Measurements from ENCODE around the gene TMC8.

Gene TMC8

GRCh38 chr17:78101542-78101941 lies 29.0 kb upstream of the TMC8 start:
- H3K4me1 ChIP-seq (ENCODE audit: insufficient read depth, low read length) = no peaks in the 10 kb centered on the region
- no peak overlapping the region for H2AFZ ChIP-seq (ENCODE audit: low read depth, low read length)
- no peak overlapping the region for H3K27ac ChIP-seq (ENCODE audit: low read length)
- H3K27me3 ChIP-seq (ENCODE audit: insufficient read depth, low read length, poor library complexity) = no peaks in the 10 kb centered on the region
- no peak overlapping the region for H3K4me3 ChIP-seq (ENCODE audit: low read depth in 1 of 2, low read length in 2 of 2)
- DNase-seq (no peak), ATAC-seq (ENCODE audit: insufficient read depth, low read depth) (no peak)
- H3K36me3 ChIP-seq (ENCODE audit: insufficient read depth, low read length) = peaks cover 80% of the 10 kb centered on the region
- H3K4me2 ChIP-seq (ENCODE audit: insufficient read depth, low read length) = no peak overlapping the region
- no peaks in the 10 kb centered on the region for H4K20me1 ChIP-seq (ENCODE audit: insufficient read depth, low read length)
- H3K79me2 ChIP-seq (ENCODE audit: insufficient read depth, low read length) = no peaks in the 10 kb centered on the region
- TF ChIP-seq CTCF (IDR thresholded peaks at IDR 0.05; ENCODE audit: borderline replicate concordance, extremely low read depth, low read length, poor library complexity, severe bottlenecking) (no peak), EZH2 (IDR thresholded peaks at IDR 0.05; ENCODE audit: borderline replicate concordance, low read depth, low read length, severe bottlenecking) (no peak)
- H3K9ac ChIP-seq (ENCODE audit: low read depth, low read length) = no peak overlapping the region
- H3K9me3 ChIP-seq (ENCODE audit: insufficient read depth, low read length, severe bottlenecking) = no peaks in the 10 kb centered on the region

GRCh38 chr17:78103311-78103710 lies 27.3 kb upstream of the TMC8 start:
- H3K27ac ChIP-seq (ENCODE audit: low read length) = no peak overlapping the region
- H2AFZ ChIP-seq (ENCODE audit: low read depth, low read length) = no peak overlapping the region
- DNase-seq (no peak), ATAC-seq (ENCODE audit: insufficient read depth, low read depth) (no peak)
- H3K4me3 ChIP-seq (ENCODE audit: low read depth in 1 of 2, low read length in 2 of 2) = no peak overlapping the region
- H3K9me3 ChIP-seq (ENCODE audit: insufficient read depth, low read length, severe bottlenecking) = no peaks in the 10 kb centered on the region
- no peaks in the 10 kb centered on the region for H3K27me3 ChIP-seq (ENCODE audit: insufficient read depth, low read length, poor library complexity)
- no peak overlapping the region for H3K4me2 ChIP-seq (ENCODE audit: insufficient read depth, low read length)
- H3K79me2 ChIP-seq (ENCODE audit: insufficient read depth, low read length) = no peaks in the 10 kb centered on the region
- TF ChIP-seq CTCF (IDR thresholded peaks at IDR 0.05; ENCODE audit: borderline replicate concordance, extremely low read depth, low read length, poor library complexity, severe bottlenecking) (no peak), EZH2 (IDR thresholded peaks at IDR 0.05; ENCODE audit: borderline replicate concordance, low read depth, low read length, severe bottlenecking) (no peak)
- H3K4me1 ChIP-seq (ENCODE audit: insufficient read depth, low read length) = no peaks in the 10 kb centered on the region
- H3K9ac ChIP-seq (ENCODE audit: low read depth, low read length) = no peak overlapping the region
- H3K36me3 ChIP-seq (ENCODE audit: insufficient read depth, low read length) = peaks cover 62% of the 10 kb centered on the region
- no peaks in the 10 kb centered on the region for H4K20me1 ChIP-seq (ENCODE audit: insufficient read depth, low read length)

DNA sequence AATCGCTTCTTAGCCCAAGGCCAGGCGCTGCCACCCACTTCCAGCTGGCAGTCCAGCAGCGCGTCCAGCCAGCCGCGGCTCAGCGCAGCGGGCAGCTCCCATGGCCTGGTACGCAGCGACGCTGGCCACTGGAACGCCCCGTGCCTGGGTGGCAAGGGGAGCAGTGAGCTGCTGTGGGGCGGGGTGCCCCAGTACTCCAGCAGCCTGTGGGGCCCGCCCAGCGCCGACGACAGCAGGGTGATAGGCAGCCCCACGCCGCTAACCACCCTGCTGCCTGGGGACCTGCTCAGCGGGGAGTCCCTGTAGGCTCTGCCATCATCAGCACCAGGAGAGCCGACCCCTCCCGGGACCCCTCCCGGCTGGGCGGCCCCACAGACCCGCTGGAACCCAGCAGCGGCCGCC lies 26.0 kb upstream of the TMC8 start:
- peaks cover 51% of the 10 kb centered on the region for H3K36me3 ChIP-seq (ENCODE audit: insufficient read depth, low read length)
- no peak overlapping the region for H3K4me3 ChIP-seq (ENCODE audit: low read depth in 1 of 2, low read length in 2 of 2)
- no peaks in the 10 kb centered on the region for H3K27me3 ChIP-seq (ENCODE audit: insufficient read depth, low read length, poor library complexity)
- no peak overlapping the region for H3K9ac ChIP-seq (ENCODE audit: low read depth, low read length)
- no peak overlapping the region for H3K4me2 ChIP-seq (ENCODE audit: insufficient read depth, low read length)
- no peak for ATAC-seq (ENCODE audit: insufficient read depth, low read depth)
- no peaks in the 10 kb centered on the region for H3K79me2 ChIP-seq (ENCODE audit: insufficient read depth, low read length)
- H2AFZ ChIP-seq (ENCODE audit: low read depth, low read length) = no peak overlapping the region
- no peaks in the 10 kb centered on the region for H4K20me1 ChIP-seq (ENCODE audit: insufficient read depth, low read length)
- no peak for DNase-seq
- no peaks in the 10 kb centered on the region for H3K9me3 ChIP-seq (ENCODE audit: insufficient read depth, low read length, severe bottlenecking)
- TF ChIP-seq CTCF (IDR thresholded peaks at IDR 0.05; ENCODE audit: borderline replicate concordance, extremely low read depth, low read length, poor library complexity, severe bottlenecking) (no peak), EZH2 (IDR thresholded peaks at IDR 0.05; ENCODE audit: borderline replicate concordance, low read depth, low read length, severe bottlenecking) (no peak)
- H3K27ac ChIP-seq (ENCODE audit: low read length) = no peak overlapping the region
- no peaks in the 10 kb centered on the region for H3K4me1 ChIP-seq (ENCODE audit: insufficient read depth, low read length)

GRCh38 chr17:78105101-78105500 lies 25.5 kb upstream of the TMC8 start:
- DNase-seq (no peak), ATAC-seq (ENCODE audit: insufficient read depth, low read depth) (no peak)
- no peak for TF ChIP-seq CTCF (IDR thresholded peaks at IDR 0.05; ENCODE audit: borderline replicate concordance, extremely low read depth, low read length, poor library complexity, severe bottlenecking)
- no peak for TF ChIP-seq EZH2 (IDR thresholded peaks at IDR 0.05; ENCODE audit: borderline replicate concordance, low read depth, low read length, severe bottlenecking)

More at GRCh38 chr17:78105101-78105500, 25.5 kb upstream of the TMC8 start:
- no peak overlapping the region for H3K4me2 ChIP-seq (ENCODE audit: insufficient read depth, low read length)
- no peak overlapping the region for H3K4me3 ChIP-seq (ENCODE audit: low read depth in 1 of 2, low read length in 2 of 2)
- no peak overlapping the region for H3K9ac ChIP-seq (ENCODE audit: low read depth, low read length)
- no peaks in the 10 kb centered on the region for H3K9me3 ChIP-seq (ENCODE audit: insufficient read depth, low read length, severe bottlenecking)
- H2AFZ ChIP-seq (ENCODE audit: low read depth, low read length) = no peak overlapping the region
- no peaks in the 10 kb centered on the region for H3K4me1 ChIP-seq (ENCODE audit: insufficient read depth, low read length)
- no peaks in the 10 kb centered on the region for H3K79me2 ChIP-seq (ENCODE audit: insufficient read depth, low read length)
- H3K27ac ChIP-seq (ENCODE audit: low read length) = no peak overlapping the region
- H3K27me3 ChIP-seq (ENCODE audit: insufficient read depth, low read length, poor library complexity) = no peaks in the 10 kb centered on the region
- H4K20me1 ChIP-seq (ENCODE audit: insufficient read depth, low read length) = no peaks in the 10 kb centered on the region
- H3K36me3 ChIP-seq (ENCODE audit: insufficient read depth, low read length) = peaks cover 45% of the 10 kb centered on the region

All from DND-41 (cell line).